Endothelial cell of umbilical vein (primary cell): ENCODE measurements around the gene NBEAL2. TPM values are rescaled to one million over a fixed set of nuclear protein-coding genes. Genes with fewer than 3 reads are reported as not detected.

Experiments
- BruUV-seq: library from RNA; stranded (reverse); fragments of 400-500 nt; replicated peaks from 2 replicates; lab custom pipeline; 2021; lab: Mats Ljungman, UMichigan
- CTCF ChIA-PET: fragments of 300-600, 350-600 bp; sonication (Branson Sonifier 250); formaldehyde crosslinking; loops from one replicate; lab custom pipeline; 2021; ENCODE audit warnings: antibody characterized with exemption, inconsistent platforms; lab: Charles Lee
- POLR2A ChIA-PET: fragments of 300-600, 350-600 bp; sonication (Branson Sonifier 250); formaldehyde crosslinking; loops from one replicate; lab custom pipeline; 2021; ENCODE audit warnings: antibody characterized with exemption, inconsistent platforms; lab: Charles Lee
- DNase-seq: peaks from one replicate; pipeline ENCODE4 v3.0.0-alpha.2; 2011; ENCODE audit warnings: low read depth, low spot score
- FAIRE-seq: peaks from 2 replicates; lab custom pipeline; 2011; peaks lifted over from hg19 to GRCh38; lab: Jason Lieb, UNC
- H2AFZ ChIP-seq: 2 replicates; pipeline ENCODE4 v1.6.0; 2012; ENCODE audit warnings: low read depth, low read length, control low read depth, inconsistent platforms
- H3K27ac ChIP-seq: 2 replicates; pipeline ENCODE4 v1.5.1; 2011; ENCODE audit warnings: low read depth, mild to moderate bottlenecking, control low read depth, low read length, moderate library complexity; ENCODE audit not compliant: insufficient read depth
- H3K27me3 ChIP-seq, 2 experiments: 2 replicates each; pipeline versions ENCODE4 v1.6.0 to v1.6.1; 2011; ENCODE audit warnings: low read length in 2 of 2, mixed read lengths in 1 of 2; ENCODE audit not compliant: control insufficient read depth in 2 of 2, insufficient read depth in 2 of 2
- H3K36me3 ChIP-seq, 2 experiments: 2 replicates in 1 of 2; 3 replicates in 1 of 2; pipeline ENCODE4 v1.5.1; 2011; ENCODE audit warnings: low read length in 2 of 2, mild to moderate bottlenecking in 1 of 2, moderate library complexity in 1 of 2; ENCODE audit not compliant: control insufficient read depth in 2 of 2, insufficient read depth in 2 of 2; ENCODE audit errors: extremely low read depth in 1 of 2
- H3K4me1 ChIP-seq: 3 replicates; pipeline ENCODE4 v1.5.1; 2011; ENCODE audit warnings: mild to moderate bottlenecking, low read length; ENCODE audit not compliant: control insufficient read depth, insufficient read depth; ENCODE audit errors: extremely low read depth
- H3K4me2 ChIP-seq: 2 replicates; pipeline ENCODE4 v1.6.1; 2011; ENCODE audit warnings: low read length, control low read depth, mixed read lengths; ENCODE audit not compliant: insufficient read depth
- H3K4me3 ChIP-seq, 3 experiments: fragments of 200-600 bp in 1 of 3; sonication (generic), shearing (Covaris generic) in 1 of 3; replicated peaks in 1 of 3; 2 replicates each; pipeline ENCODE4 v1.5.1; 2011 to 2016; ENCODE audit warnings: control low read depth in 3 of 3, low read length in 3 of 3, mild to moderate bottlenecking in 2 of 3, inconsistent platforms in 1 of 3, low read depth in 1 of 3, moderate library complexity in 1 of 3; ENCODE audit not compliant: insufficient read depth in 1 of 3
- H3K79me2 ChIP-seq: 2 replicates; pipeline ENCODE4 v1.6.0; 2012; ENCODE audit warnings: low read length, inconsistent platforms; ENCODE audit not compliant: control insufficient read depth, insufficient read depth
- H3K9ac ChIP-seq: replicated peaks from 2 replicates; pipeline ENCODE3; 2011; ENCODE audit warnings: low read length, control low read depth; ENCODE audit not compliant: insufficient read depth; ENCODE audit errors: extremely low read depth
- H3K9me1 ChIP-seq: replicated peaks from 3 replicates; pipeline ENCODE4 v1.6.0; 2011; ENCODE audit warnings: mild to moderate bottlenecking, low read length; ENCODE audit not compliant: control insufficient read depth, insufficient read depth; ENCODE audit errors: extremely low read depth
- H3K9me3 ChIP-seq: replicated peaks from 2 replicates; pipeline ENCODE4 v1.5.1; 2012; ENCODE audit warnings: low read length, inconsistent platforms; ENCODE audit not compliant: control insufficient read depth, insufficient read depth
- H4K20me1 ChIP-seq: replicated peaks from 2 replicates; pipeline ENCODE3; 2011; ENCODE audit warnings: mild to moderate bottlenecking, low read length; ENCODE audit not compliant: control insufficient read depth, insufficient read depth; ENCODE audit errors: extremely low read depth
- EZH2 ChIP-seq: IDR thresholded peaks from 2 replicates; pipeline ENCODE4 v1.6.1; 2012; ENCODE audit warnings: borderline replicate concordance, low read depth, mild to moderate bottlenecking, moderate library complexity, low read length, inconsistent platforms; ENCODE audit not compliant: severe bottlenecking
- FOS ChIP-seq: IDR thresholded peaks from 2 replicates; pipeline ENCODE4 v1.6.1; 2011; ENCODE audit warnings: mild to moderate bottlenecking, low read length, moderate library complexity, borderline replicate concordance; ENCODE audit not compliant: insufficient read depth
- GATA2 ChIP-seq: IDR thresholded peaks from 2 replicates; pipeline ENCODE4 v1.7.0; 2011; ENCODE audit warnings: low read depth, mild to moderate bottlenecking, moderate library complexity, mixed read lengths, low read length; ENCODE audit not compliant: insufficient read length, insufficient read depth
- JUN ChIP-seq: IDR thresholded peaks from 2 replicates; pipeline ENCODE4 v1.6.1; 2011; ENCODE audit warnings: borderline replicate concordance, low read depth; ENCODE audit not compliant: insufficient read length, insufficient read depth
- MYC ChIP-seq: IDR thresholded peaks from one replicate; pipeline ENCODE4 v1.6.1; 2011; ENCODE audit warnings: mild to moderate bottlenecking, low read depth, low read length
- POLR2A ChIP-seq: IDR thresholded peaks from 2 replicates; pipeline ENCODE4 v1.6.1; 2012; ENCODE audit warnings: low read depth, mild to moderate bottlenecking, control low read depth, low read length
- POLR2AphosphoS5 ChIP-seq: IDR thresholded peaks from 2 replicates; pipeline ENCODE4 v1.6.1; 2012; ENCODE audit warnings: low read depth, mild to moderate bottlenecking, control low read depth, low read length, moderate library complexity; ENCODE audit not compliant: insufficient read depth
- dilution Hi-C: fragments of 300-500 bp; cut with MboI; formaldehyde crosslinking; loops from one replicate; pipeline ENCODE4 v1.15.0; 2019; ENCODE audit warnings: low sequenced_read_pairs; ENCODE audit not compliant: extremely low pct_ligation_motif_present
- intact Hi-C: fragments of 100-400 bp; cut with micrococcal nuclease; formaldehyde crosslinking; loops from one replicate; pipeline ENCODE4 v1.10.0; 2022
- polyA plus RNA-seq, 4 experiments: library from polyadenylated mRNA; depleted of rRNA in 3 of 4; stranded (reverse) in 3 of 4; unstranded in 1 of 4; fragments of >200 nt; gene quantifications; 2 replicates each; pipeline versions ENCODE4 v1.2.1 to v1.2.3, GENCODE V29; 2011 to 2012; ENCODE audit warnings: missing spikeins in 1 of 4
- total RNA-seq: library from RNA; stranded (reverse); gene quantifications from 2 replicates; pipeline ENCODE4 v1.2.3, GENCODE V29; 2021
- TF ChIP-seq, protein P1 (sequence below), 2 donors: IDR thresholded peaks; 1 replicate in 1 of 2; 2 replicates in 1 of 2; pipeline ENCODE4 v1.5.1; 2011; ENCODE audit warnings: low read length in 2 of 2, mild to moderate bottlenecking in 2 of 2, moderate library complexity in 2 of 2, control low read depth in 1 of 2, inconsistent platforms in 1 of 2, low read depth in 1 of 2; ENCODE audit not compliant: insufficient read depth in 1 of 2; ENCODE audit errors: extremely low read depth in 1 of 2
- TF ChIP-seq, protein P2 (sequence below): IDR thresholded peaks from 2 replicates; pipeline ENCODE4 v1.6.1; 2011; ENCODE audit not compliant: insufficient read depth, insufficient read length

NBEAL2 gene
- total and polyA plus RNA-seq, 2 donors (not counting 3 experiments of a cell fraction or from before 2014, with no cell fraction given): 48.0 to 84.7 TPM

DNA sequence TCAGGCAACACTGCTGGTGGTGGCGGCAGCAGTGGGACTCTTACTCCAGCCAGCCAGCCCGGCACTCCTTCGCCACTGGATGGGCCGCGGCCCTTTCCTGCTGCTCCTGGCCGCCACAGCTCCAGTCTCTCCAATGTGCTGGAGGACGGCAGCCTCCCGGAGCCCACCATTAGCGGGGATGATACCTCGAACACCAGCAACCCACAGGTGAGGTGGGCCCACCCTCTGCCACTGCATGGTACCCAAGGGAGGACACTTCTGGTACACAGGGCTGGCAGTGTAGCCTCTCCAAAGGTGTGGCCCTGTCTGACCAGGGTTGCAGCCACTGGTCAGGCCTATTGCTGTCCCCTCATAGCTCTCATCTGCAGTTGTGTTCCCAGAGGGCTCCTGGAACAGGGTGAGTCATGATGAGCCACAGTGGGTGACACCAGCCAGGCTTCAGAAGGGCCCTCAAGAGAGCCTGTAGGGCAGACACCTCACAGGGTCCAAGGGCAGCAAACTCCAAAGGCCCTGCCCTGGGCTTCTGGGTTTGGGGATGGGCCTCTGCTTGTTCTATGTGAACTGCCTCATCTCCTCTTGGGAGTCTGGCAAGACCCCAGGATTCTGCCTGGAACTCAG, 20.8 kb downstream of the NBEAL2 start:
- H3K9me3 ChIP-seq: no peaks in the 10 kb centered on the region
- no peak for DNase-seq
- no peaks in the 10 kb centered on the region for H3K4me1 ChIP-seq
- CTCF ChIA-PET: interaction anchor here (1.1 to 4.8 kb wide), 3 partner anchors 17 to 77 kb away, joined by 3 to 50 read pairs (median 4); no protein-coding TSS in a partner anchor
- TF ChIP-seq EZH2 (no peak), POLR2A (no peak), GATA2 (no peak), JUN (no peak), POLR2AphosphoS5 (no peak), MYC (no peak), FOS (no peak)
- TF ChIP-seq, protein P1, sequence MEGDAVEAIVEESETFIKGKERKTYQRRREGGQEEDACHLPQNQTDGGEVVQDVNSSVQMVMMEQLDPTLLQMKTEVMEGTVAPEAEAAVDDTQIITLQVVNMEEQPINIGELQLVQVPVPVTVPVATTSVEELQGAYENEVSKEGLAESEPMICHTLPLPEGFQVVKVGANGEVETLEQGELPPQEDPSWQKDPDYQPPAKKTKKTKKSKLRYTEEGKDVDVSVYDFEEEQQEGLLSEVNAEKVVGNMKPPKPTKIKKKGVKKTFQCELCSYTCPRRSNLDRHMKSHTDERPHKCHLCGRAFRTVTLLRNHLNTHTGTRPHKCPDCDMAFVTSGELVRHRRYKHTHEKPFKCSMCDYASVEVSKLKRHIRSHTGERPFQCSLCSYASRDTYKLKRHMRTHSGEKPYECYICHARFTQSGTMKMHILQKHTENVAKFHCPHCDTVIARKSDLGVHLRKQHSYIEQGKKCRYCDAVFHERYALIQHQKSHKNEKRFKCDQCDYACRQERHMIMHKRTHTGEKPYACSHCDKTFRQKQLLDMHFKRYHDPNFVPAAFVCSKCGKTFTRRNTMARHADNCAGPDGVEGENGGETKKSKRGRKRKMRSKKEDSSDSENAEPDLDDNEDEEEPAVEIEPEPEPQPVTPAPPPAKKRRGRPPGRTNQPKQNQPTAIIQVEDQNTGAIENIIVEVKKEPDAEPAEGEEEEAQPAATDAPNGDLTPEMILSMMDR (IDR thresholded peaks at IDR 0.05; ENCODE audit: extremely low read depth in 1 of 2, insufficient read depth in 1 of 2, low read depth in 1 of 2, low read length in 2 of 2): no peak
- TF ChIP-seq, protein P2, sequence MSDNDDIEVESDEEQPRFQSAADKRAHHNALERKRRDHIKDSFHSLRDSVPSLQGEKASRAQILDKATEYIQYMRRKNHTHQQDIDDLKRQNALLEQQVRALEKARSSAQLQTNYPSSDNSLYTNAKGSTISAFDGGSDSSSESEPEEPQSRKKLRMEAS: no peak
- no peak for FAIRE-seq
- no peak overlapping the region for H3K4me2 ChIP-seq
- POLR2A ChIA-PET: no interaction called here
- peaks cover 2 to 42% of the 10 kb centered on the region in 2 experiments for H3K36me3 ChIP-seq
- BruUV-seq: no TSS peak
- H3K4me3 ChIP-seq: no peak overlapping the region
- dilution Hi-C loops (no loop called here), intact Hi-C loops (no loop called here)
- no peak overlapping the region for H3K27ac ChIP-seq
- H2AFZ ChIP-seq: no peak overlapping the region
- H4K20me1 ChIP-seq: no peaks in the 10 kb centered on the region
- no peaks in the 10 kb centered on the region for H3K79me2 ChIP-seq
- H3K9me1 ChIP-seq: no peaks in the 10 kb centered on the region
- no peaks in the 10 kb centered on the region for H3K27me3 ChIP-seq
- H3K9ac ChIP-seq: no peak overlapping the region
